GDM1 (cell line): ENCODE results near the gene PLK5.
"Not testable (repeated sequence)": the region's sequence is repeated elsewhere in the genome, so short reads cannot be mapped to it uniquely, and the experiment has no call there.

ENCODE experiments used
- DNase-seq: peaks from one replicate; lab custom pipeline; 2025; lab: John Stamatoyannopoulos, UW

PLK5 gene

GRCh38 chr19:1523412-1524286 is at the start of gene PLK5:
TSS of gene PLK5 (plus strand) at chr19:1524077. CDS start at chr19:1526997, 2,920 bp downstream.
- no peak for DNase-seq

GRCh38 chr19:1474765-1475351 is 49.0 kb upstream of the PLK5 start:
- DNase-seq = no peak

- no peak for DNase-seq
These were observed 48.0 kb upstream of the PLK5 start for GRCh38 chr19:1475751-1476437.

GRCh38 chr19:1477056-1477455 is 46.8 kb upstream of the PLK5 start:
- DNase-seq = not testable (repeated sequence)

GRCh38 chr19:1478934-1479707 is 44.8 kb upstream of the PLK5 start, which contains the start of gene C19orf25:
TSS of gene C19orf25 (minus strand) at chr19:1479215. CDS start at chr19:1478903, 312 bp downstream.
- peak; percentile 86 for DNase-seq

GRCh38 chr19:1481224-1481892 is 42.5 kb upstream of the PLK5 start:
- DNase-seq = no peak

- DNase-seq = no peak
These were observed 42.0 kb upstream of the PLK5 start for GRCh38 chr19:1481893-1482360.

- DNase-seq = no peak
These were observed 41.3 kb upstream of the PLK5 start for GRCh38 chr19:1482361-1483130.

- DNase-seq = no peak
These were observed 40.5 kb upstream of the PLK5 start for GRCh38 chr19:1483131-1483978.

- DNase-seq = no peak
These were observed 39.9 kb upstream of the PLK5 start for GRCh38 chr19:1483979-1484428.

GRCh38 chr19:1486720-1487575 is 36.9 kb upstream of the PLK5 start:
- DNase-seq = no peak

GRCh38 chr19:1487576-1488281 is 36.1 kb upstream of the PLK5 start:
- DNase-seq = no peak

- DNase-seq = no peak
These were observed 35.6 kb upstream of the PLK5 start for GRCh38 chr19:1488282-1488601.

GRCh38 chr19:1489463-1490310 is 34.2 kb upstream of the PLK5 start:
- no peak for DNase-seq

- peak; percentile 99 for DNase-seq
These were observed 33.4 kb upstream of the PLK5 start, which contains the start of gene PCSK4 for GRCh38 chr19:1490311-1491113. TSS of gene PCSK4 (minus strand) at chr19:1490350. CDS start at chr19:1490346, 4 bp downstream.
